PC-3 (cell line): Measurements from ENCODE around the gene SDSL.

Source experiments
- EZH2 ChIP-seq: fragments of 300-600 bp; sonication (generic); IDR thresholded peaks from one replicate; pipeline ENCODE4 v1.6.1; 2017; ENCODE audit warnings: antibody characterized with exemption, mild to moderate bottlenecking, low read length; ENCODE audit not compliant: unreplicated experiment
- TF ChIP-seq, protein P1 (sequence below): fragments of 300-600 bp; sonication (generic); conservative IDR thresholded peaks from 2 replicates; pipeline ENCODE4 v1.5.1; 2017; ENCODE audit warnings: antibody characterized with exemption, low read depth, mild to moderate bottlenecking, low read length

DNA sequence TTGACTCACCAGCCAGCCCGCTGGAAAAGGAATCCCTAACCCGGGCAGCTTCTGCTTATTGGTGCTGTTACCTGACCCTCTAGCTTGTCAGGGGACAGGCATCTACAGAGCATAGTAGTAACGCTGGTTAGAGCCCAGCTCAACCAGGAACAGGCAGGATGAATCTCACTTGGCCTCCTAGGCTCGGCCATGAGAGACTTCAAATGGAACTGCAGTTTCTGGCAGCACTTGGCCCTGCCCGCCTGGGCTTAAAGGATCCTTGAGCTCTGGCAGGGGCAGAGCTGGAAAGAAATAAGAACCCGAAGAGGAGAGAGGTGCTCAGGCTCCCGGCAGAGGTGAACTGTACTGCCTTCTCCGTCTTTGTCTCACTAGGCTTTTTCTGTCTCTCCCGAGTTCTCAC is 51.8 kb downstream of the SDSL start:
- TF ChIP-seq, protein P1, sequence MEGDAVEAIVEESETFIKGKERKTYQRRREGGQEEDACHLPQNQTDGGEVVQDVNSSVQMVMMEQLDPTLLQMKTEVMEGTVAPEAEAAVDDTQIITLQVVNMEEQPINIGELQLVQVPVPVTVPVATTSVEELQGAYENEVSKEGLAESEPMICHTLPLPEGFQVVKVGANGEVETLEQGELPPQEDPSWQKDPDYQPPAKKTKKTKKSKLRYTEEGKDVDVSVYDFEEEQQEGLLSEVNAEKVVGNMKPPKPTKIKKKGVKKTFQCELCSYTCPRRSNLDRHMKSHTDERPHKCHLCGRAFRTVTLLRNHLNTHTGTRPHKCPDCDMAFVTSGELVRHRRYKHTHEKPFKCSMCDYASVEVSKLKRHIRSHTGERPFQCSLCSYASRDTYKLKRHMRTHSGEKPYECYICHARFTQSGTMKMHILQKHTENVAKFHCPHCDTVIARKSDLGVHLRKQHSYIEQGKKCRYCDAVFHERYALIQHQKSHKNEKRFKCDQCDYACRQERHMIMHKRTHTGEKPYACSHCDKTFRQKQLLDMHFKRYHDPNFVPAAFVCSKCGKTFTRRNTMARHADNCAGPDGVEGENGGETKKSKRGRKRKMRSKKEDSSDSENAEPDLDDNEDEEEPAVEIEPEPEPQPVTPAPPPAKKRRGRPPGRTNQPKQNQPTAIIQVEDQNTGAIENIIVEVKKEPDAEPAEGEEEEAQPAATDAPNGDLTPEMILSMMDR = no peak
- no peak for TF ChIP-seq EZH2
